Uterus (tissue), 4 donors: ENCODE measurements around the gene AGBL1. TPM values are rescaled to one million over a fixed set of nuclear protein-coding genes. Genes with fewer than 3 reads are reported as not detected.
A peak's percentile ranks its signal among the peaks of the same experiment; 100 is the strongest.

Experiments
- DNase-seq, 2 donors: peaks; one replicate each; pipeline ENCODE4 v3.0.0-alpha.2; 2019 to 2020
- H3K27ac ChIP-seq, 2 donors: fragments of 200-600 bp; sonication (generic); 1 replicate in 1 of 2; 2 replicates in 1 of 2; pipeline ENCODE4 v1.5.1; 2016 to 2018
- H3K27me3 ChIP-seq, 2 donors: fragments of 200-600 bp; sonication (generic); one replicate each; pipeline ENCODE4 v1.5.1; 2018 to 2019; ENCODE audit warnings: control low read depth in 1 of 2
- H3K36me3 ChIP-seq, 2 donors: fragments of 200-600 bp; sonication (generic); one replicate each; pipeline ENCODE4 v1.5.1; 2019; ENCODE audit warnings: control low read depth in 1 of 2
- H3K4me1 ChIP-seq, 2 donors: fragments of 200-600 bp; sonication (generic); one replicate each; pipeline ENCODE4 v1.5.1; 2018 to 2019; ENCODE audit warnings: control low read depth in 1 of 2
- H3K4me3 ChIP-seq, 2 donors: fragments of 200-600 bp; sonication (generic); 1 replicate in 1 of 2; 2 replicates in 1 of 2; pipeline ENCODE4 v1.5.1; 2018 to 2019; ENCODE audit warnings: mild to moderate bottlenecking in 1 of 2
- H3K9me3 ChIP-seq, 2 donors: fragments of 200-600 bp; sonication (generic); one replicate each; pipeline ENCODE4 v1.5.1; 2019; ENCODE audit warnings: control low read depth in 1 of 2
- POLR2A ChIP-seq, 2 donors: fragments of 450-650 bp; IDR thresholded peaks; one replicate each; pipeline ENCODE4 v1.6.1; 2016; ENCODE audit warnings: antibody characterized with exemption in 2 of 2, mild to moderate bottlenecking in 1 of 2, moderate library complexity in 1 of 2
- intact Hi-C: fragments of 100-400 bp; cut with DNase I; formaldehyde crosslinking; loops from one replicate; pipeline ENCODE4 v1.15.1; 2023; ENCODE audit warnings: low total_unique reads
- total RNA-seq, 4 donors: library from RNA; depleted of rRNA in 3 of 4; stranded (reverse); fragments of >200 nt in 3 of 4; gene quantifications; one replicate each; pipeline versions ENCODE4 v1.1.0 to v1.2.4, GENCODE V29; 2014 to 2023
- TF ChIP-seq, protein P1 (sequence below), 4 experiments: fragments of 200-600 bp in 2 of 4; fragments of 450-650 bp in 2 of 4; sonication (generic) in 2 of 4; IDR thresholded peaks; one replicate each; pipeline ENCODE4 v1.5.1; 2016 to 2019; ENCODE audit warnings: antibody characterized with exemption in 4 of 4, mild to moderate bottlenecking in 2 of 4, moderate library complexity in 1 of 4
- donor health status: DM: yes; HTN: yes; CAD: no.

AGBL1 gene
- total RNA-seq, 4 donors from 2014 or later = 0.07 TPM; not detected in 3

DNA sequence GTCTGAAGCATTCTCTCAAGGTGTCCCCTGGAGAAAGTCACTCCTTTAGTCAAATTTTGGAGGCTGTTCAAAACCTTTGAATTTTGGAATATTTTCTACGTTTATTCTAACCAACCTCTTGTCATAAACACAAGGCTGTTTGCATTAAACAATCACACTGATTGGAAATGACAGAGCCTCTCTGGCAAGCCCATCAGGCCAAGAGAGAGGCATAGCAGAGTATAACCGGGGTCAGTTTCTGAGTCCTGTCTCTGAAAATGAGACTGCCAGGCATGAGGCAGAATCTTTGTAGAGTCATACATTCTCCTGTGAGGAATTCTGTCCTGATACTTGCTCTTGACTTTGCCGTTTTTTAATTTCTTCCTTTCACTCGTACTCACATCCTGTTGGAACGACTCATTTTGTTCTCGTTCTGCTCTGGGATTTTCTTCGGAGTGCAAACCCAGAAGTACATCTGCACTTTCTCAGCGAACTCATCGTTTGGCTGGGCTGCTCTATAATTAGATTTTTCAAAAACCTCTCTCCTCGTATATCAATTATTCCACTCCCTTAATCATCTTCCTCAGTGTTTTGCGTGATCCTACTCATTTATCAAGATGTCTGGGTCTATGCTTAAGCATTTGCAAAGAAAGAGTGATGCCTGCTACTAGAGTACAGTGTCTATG, 114.2 kb downstream of the AGBL1 start:
- peak overlapping the region; percentile 38 to 39 for H3K27ac ChIP-seq
- H3K27me3 ChIP-seq = no peaks in the 10 kb centered on the region
- no peaks in the 10 kb centered on the region for H3K4me1 ChIP-seq
- no peak for DNase-seq
- no peaks in the 10 kb centered on the region for H3K36me3 ChIP-seq
- TF ChIP-seq POLR2A (IDR thresholded peaks at IDR 0.05) = no peak
- TF ChIP-seq, protein P1, sequence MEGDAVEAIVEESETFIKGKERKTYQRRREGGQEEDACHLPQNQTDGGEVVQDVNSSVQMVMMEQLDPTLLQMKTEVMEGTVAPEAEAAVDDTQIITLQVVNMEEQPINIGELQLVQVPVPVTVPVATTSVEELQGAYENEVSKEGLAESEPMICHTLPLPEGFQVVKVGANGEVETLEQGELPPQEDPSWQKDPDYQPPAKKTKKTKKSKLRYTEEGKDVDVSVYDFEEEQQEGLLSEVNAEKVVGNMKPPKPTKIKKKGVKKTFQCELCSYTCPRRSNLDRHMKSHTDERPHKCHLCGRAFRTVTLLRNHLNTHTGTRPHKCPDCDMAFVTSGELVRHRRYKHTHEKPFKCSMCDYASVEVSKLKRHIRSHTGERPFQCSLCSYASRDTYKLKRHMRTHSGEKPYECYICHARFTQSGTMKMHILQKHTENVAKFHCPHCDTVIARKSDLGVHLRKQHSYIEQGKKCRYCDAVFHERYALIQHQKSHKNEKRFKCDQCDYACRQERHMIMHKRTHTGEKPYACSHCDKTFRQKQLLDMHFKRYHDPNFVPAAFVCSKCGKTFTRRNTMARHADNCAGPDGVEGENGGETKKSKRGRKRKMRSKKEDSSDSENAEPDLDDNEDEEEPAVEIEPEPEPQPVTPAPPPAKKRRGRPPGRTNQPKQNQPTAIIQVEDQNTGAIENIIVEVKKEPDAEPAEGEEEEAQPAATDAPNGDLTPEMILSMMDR (IDR thresholded peaks at IDR 0.05) = no peak
- intact Hi-C loops = no loop called here
- H3K4me3 ChIP-seq = peak overlapping the region; percentile 18 to 23
- no peaks in the 10 kb centered on the region for H3K9me3 ChIP-seq

DNA sequence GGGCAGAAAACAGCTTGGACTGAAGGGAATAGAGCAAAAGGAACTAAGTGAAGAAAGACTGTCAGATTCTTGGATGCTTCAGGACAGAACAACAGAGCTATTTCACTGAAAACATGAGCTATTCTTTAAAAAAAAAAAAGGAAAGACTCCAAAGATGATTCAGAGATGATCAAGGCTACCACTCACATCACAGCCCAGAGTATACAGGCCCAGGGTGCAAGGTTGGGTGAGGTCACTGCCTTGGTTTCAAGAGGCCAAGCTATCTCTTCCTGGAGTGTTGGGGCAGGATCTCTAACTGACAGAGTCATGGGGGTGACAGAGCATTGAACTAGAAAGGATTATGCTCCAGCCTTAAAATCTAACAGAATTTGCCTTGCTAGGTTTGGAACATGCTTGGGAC, 118.1 kb downstream of the AGBL1 start:
- TF ChIP-seq, protein P1 (IDR thresholded peaks at IDR 0.05) = no peak
- TF ChIP-seq POLR2A (IDR thresholded peaks at IDR 0.05) = no peak
- H3K27me3 ChIP-seq = no peaks in the 10 kb centered on the region
- no peak for DNase-seq
- no peak overlapping the region for H3K4me3 ChIP-seq
- intact Hi-C loops = no loop called here
- H3K4me1 ChIP-seq = no peaks in the 10 kb centered on the region
- no peak overlapping the region for H3K27ac ChIP-seq
- no peaks in the 10 kb centered on the region for H3K9me3 ChIP-seq
- no peaks in the 10 kb centered on the region for H3K36me3 ChIP-seq

DNA sequence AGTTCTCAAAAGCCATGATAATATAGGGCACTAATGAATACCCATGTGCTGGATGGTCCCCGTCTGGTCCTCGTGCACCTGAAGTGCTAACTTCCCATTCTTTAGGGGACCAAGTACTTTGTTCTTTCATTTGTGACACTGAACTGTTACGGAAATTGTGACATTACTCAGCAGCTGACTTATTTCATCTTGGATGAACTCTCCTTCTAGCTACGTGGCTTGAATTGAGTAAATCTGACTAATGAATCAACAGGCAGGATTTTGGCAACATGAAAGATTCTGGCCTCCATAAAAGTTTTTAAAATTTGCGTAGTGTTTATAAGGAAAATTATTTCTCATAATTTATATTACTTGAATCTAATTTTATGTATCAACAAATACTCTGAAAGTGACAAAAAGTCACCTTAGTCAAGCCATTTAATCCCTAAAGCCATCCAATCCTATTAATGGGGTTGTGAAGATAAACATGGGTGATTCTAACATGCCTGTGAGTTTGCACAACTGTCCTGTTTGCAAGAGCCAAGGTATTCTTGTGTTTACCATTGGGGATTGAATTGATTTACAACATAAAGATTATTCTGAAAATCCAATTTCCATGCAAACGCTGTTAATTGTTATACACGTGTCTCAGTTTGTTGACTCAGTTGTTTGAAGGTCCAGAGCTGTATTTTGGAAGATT, 119.9 kb downstream of the AGBL1 start:
- TF ChIP-seq, protein P1 (IDR thresholded peaks at IDR 0.05) = no peak
- TF ChIP-seq POLR2A (IDR thresholded peaks at IDR 0.05) = no peak
- intact Hi-C loops = no loop called here
- no peaks in the 10 kb centered on the region for H3K4me1 ChIP-seq
- H3K36me3 ChIP-seq = no peaks in the 10 kb centered on the region
- no peaks in the 10 kb centered on the region for H3K27me3 ChIP-seq
- no peak overlapping the region for H3K4me3 ChIP-seq
- no peaks in the 10 kb centered on the region for H3K9me3 ChIP-seq
- H3K27ac ChIP-seq = no peak overlapping the region
- no peak for DNase-seq

DNA sequence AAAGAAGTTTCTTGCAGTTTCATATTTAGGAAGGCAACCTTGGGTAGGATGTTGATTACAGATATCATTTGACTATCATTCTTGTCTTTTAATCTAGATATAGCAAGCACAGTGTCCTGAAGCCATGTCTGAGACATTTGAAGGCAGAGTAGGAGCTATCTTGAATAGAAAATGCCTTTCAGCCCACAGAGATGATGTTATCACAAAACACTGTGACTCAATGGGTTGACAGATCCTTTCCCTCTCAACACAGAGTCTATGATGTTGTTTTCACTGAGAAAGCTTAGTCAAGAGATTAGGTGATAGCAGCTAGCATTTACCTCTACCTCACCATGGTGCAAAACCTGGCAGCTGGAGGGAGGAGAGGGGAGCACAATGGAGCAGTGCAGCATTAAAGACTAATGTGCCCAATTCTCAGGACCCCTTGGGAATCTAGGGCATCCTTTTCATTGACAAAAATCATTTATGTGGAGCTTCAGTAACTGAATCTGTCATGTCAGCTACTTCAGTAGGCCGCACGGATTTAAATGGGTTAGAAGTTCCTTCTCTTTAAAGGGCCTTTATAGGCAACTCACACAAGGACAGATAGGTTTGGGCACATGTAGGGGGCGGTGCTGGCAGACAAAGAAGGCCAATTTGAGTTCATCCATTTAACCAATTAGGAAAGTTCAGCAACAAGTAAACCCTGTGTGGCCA, 121.8 kb downstream of the AGBL1 start:
- H3K27me3 ChIP-seq = no peaks in the 10 kb centered on the region
- H3K36me3 ChIP-seq = no peaks in the 10 kb centered on the region
- intact Hi-C loops = no loop called here
- no peak for TF ChIP-seq POLR2A (IDR thresholded peaks at IDR 0.05)
- TF ChIP-seq, protein P1 (IDR thresholded peaks at IDR 0.05) = no peak
- no peaks in the 10 kb centered on the region for H3K9me3 ChIP-seq
- H3K4me3 ChIP-seq = no peak overlapping the region
- no peak overlapping the region for H3K27ac ChIP-seq
- no peaks in the 10 kb centered on the region for H3K4me1 ChIP-seq
- no peak for DNase-seq

DNA sequence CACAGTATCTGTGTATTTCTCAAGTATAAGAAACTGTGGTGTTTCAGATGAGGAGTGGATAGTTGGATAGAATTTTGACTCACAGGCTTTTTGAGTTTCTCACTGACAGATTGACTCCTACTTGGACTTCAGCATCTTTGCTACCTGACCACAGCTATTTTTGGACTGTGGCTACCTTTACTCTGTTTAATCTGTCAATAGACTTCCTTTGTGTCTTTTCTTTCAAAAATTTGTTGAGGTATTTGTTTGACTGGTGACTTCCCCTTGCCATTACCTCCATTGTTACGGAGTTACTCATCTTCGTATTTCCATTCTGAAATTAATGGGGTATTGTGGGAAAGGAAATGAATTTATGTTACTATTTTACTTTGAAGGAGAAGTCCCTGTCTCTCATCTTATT, 123.8 kb downstream of the AGBL1 start:
- no peaks in the 10 kb centered on the region for H3K36me3 ChIP-seq
- no peak overlapping the region for H3K4me3 ChIP-seq
- H3K27me3 ChIP-seq = no peaks in the 10 kb centered on the region
- intact Hi-C loops = no loop called here
- no peak for DNase-seq
- TF ChIP-seq, protein P1 (IDR thresholded peaks at IDR 0.05) = no peak
- no peak for TF ChIP-seq POLR2A (IDR thresholded peaks at IDR 0.05)
- H3K4me1 ChIP-seq = no peaks in the 10 kb centered on the region
- H3K27ac ChIP-seq = no peak overlapping the region
- no peaks in the 10 kb centered on the region for H3K9me3 ChIP-seq
